Fibroblast of lung (primary cell): ENCODE measurements around the gene RNF212.

ENCODE experiments used
- EZH2 ChIP-seq: IDR thresholded peaks from 2 replicates; pipeline ENCODE4 v1.5.1; 2012; ENCODE audit warnings: low read length, control low read depth, mild to moderate bottlenecking; ENCODE audit errors: missing control alignments
- TF ChIP-seq, protein P1 (sequence below), 2 donors: IDR thresholded peaks in 1 of 2; conservative IDR thresholded peaks in 1 of 2; 1 replicate in 1 of 2; 2 replicates in 1 of 2; pipeline ENCODE4 v1.5.1; 2011 to 2012; ENCODE audit warnings: low read length in 2 of 2, control low read depth in 1 of 2, inconsistent platforms in 1 of 2, low read depth in 1 of 2, mild to moderate bottlenecking in 1 of 2

- TF ChIP-seq, protein P1, sequence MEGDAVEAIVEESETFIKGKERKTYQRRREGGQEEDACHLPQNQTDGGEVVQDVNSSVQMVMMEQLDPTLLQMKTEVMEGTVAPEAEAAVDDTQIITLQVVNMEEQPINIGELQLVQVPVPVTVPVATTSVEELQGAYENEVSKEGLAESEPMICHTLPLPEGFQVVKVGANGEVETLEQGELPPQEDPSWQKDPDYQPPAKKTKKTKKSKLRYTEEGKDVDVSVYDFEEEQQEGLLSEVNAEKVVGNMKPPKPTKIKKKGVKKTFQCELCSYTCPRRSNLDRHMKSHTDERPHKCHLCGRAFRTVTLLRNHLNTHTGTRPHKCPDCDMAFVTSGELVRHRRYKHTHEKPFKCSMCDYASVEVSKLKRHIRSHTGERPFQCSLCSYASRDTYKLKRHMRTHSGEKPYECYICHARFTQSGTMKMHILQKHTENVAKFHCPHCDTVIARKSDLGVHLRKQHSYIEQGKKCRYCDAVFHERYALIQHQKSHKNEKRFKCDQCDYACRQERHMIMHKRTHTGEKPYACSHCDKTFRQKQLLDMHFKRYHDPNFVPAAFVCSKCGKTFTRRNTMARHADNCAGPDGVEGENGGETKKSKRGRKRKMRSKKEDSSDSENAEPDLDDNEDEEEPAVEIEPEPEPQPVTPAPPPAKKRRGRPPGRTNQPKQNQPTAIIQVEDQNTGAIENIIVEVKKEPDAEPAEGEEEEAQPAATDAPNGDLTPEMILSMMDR (conservative IDR thresholded peaks at IDR 0.05 in 1 of 2, IDR thresholded peaks at IDR 0.05 in 1 of 2; ENCODE audit: low read depth in 1 of 2, low read length in 2 of 2): no peak
- no peak for TF ChIP-seq EZH2
Measured at GRCh38 chr4:1024882-1025545, 88.3 kb downstream of the RNF212 start.
